HepG2 (cell line): Measurements from ENCODE around the gene USP19. TPM values are rescaled to one million over a fixed set of nuclear protein-coding genes. Genes with fewer than 3 reads are reported as not detected.
A peak's percentile ranks its signal among the peaks of the same experiment; 100 is the strongest.

ENCODE experiments used
- AKAP8 ChIP-seq: sonication (generic); formaldehyde crosslinking; IDR thresholded peaks from 2 replicates; pipeline ENCODE4 v1.5.1; 2020; ENCODE audit warnings: mild to moderate bottlenecking, missing genetic modification reagents
- ARID2 ChIP-seq: sonication (generic); formaldehyde crosslinking; IDR thresholded peaks from 2 replicates; pipeline ENCODE4 v1.8.1; 2022; ENCODE audit warnings: mild to moderate bottlenecking, missing genetic modification reagents, borderline replicate concordance
- CBX1 ChIP-seq: IDR thresholded peaks from one replicate; pipeline ENCODE4 v1.6.1; 2016; ENCODE audit warnings: antibody characterized with exemption, low read depth
- CBX5 ChIP-seq: sonication (generic); formaldehyde crosslinking; IDR thresholded peaks from 2 replicates; pipeline ENCODE4 v1.4.0; 2020; ENCODE audit warnings: missing genetic modification reagents, borderline replicate concordance
- DMAP1 ChIP-seq: IDR thresholded peaks from 2 replicates; pipeline ENCODE4 v1.6.1; 2016
- DNMT3B ChIP-seq: conservative IDR thresholded peaks from 2 replicates; pipeline ENCODE4 v1.6.1; 2016; ENCODE audit warnings: missing biosample characterization, control low read depth
- EEA1 ChIP-seq: sonication (generic); formaldehyde crosslinking; IDR thresholded peaks from 2 replicates; pipeline ENCODE4 v1.5.1; 2020; ENCODE audit warnings: mild to moderate bottlenecking, missing genetic modification reagents, borderline replicate concordance
- GPN1 ChIP-seq: sonication (generic); formaldehyde crosslinking; IDR thresholded peaks from 2 replicates; pipeline ENCODE4 v1.5.1; 2020; ENCODE audit warnings: missing genetic modification reagents, borderline replicate concordance
- GZF1 ChIP-seq: sonication (generic); formaldehyde crosslinking; IDR thresholded peaks from 2 replicates; pipeline ENCODE4 v1.5.1; 2020; ENCODE audit warnings: mild to moderate bottlenecking, missing genetic modification reagents
- HMGXB4 ChIP-seq, 2 experiments: sonication (generic) in 1 of 2; formaldehyde crosslinking in 1 of 2; IDR thresholded peaks; 2 replicates each; pipeline versions ENCODE4 v1.4.0 to v1.6.1; 2018 to 2020; ENCODE audit warnings: missing genetic modification reagents in 2 of 2, borderline replicate concordance in 1 of 2, low read depth in 1 of 2, mild to moderate bottlenecking in 1 of 2, missing biosample characterization in 1 of 2
- KAT2B ChIP-seq: fragments of 150-350 bp; IDR thresholded peaks from 2 replicates; pipeline ENCODE4 v1.6.1; 2014; ENCODE audit warnings: low read depth, low read length, borderline replicate concordance
- KDM3A ChIP-seq: IDR thresholded peaks from 2 replicates; pipeline ENCODE4 v1.6.1; 2018; ENCODE audit warnings: low read depth, missing compliant biosample characterization
- MED8 ChIP-seq: sonication (generic); formaldehyde crosslinking; IDR thresholded peaks from 2 replicates; pipeline ENCODE4 v1.8.1; 2023; ENCODE audit warnings: mild to moderate bottlenecking, missing genetic modification reagents; ENCODE audit not compliant: insufficient replicate concordance
- NR2F6 ChIP-seq, 2 experiments: IDR thresholded peaks; 2 replicates each; pipeline ENCODE4 v1.6.1; 2016; ENCODE audit warnings: antibody characterized with exemption in 1 of 2, mild to moderate bottlenecking in 1 of 2
- PAF1 ChIP-seq: IDR thresholded peaks from 2 replicates; pipeline ENCODE4 v1.6.1; 2016; ENCODE audit warnings: missing genetic modification reagents, missing compliant biosample characterization
- RELA ChIP-seq: sonication (generic); formaldehyde crosslinking; IDR thresholded peaks from 2 replicates; pipeline ENCODE4 v1.4.0; 2020; ENCODE audit warnings: missing genetic modification reagents
- STAT6 ChIP-seq: sonication (generic); formaldehyde crosslinking; IDR thresholded peaks from 2 replicates; pipeline ENCODE4 v1.4.0; 2020; ENCODE audit warnings: missing genetic modification reagents, mild to moderate bottlenecking, borderline replicate concordance
- TIGD3 ChIP-seq: sonication (generic); formaldehyde crosslinking; IDR thresholded peaks from 2 replicates; pipeline ENCODE4 v1.5.1; 2020; ENCODE audit warnings: mild to moderate bottlenecking, missing genetic modification reagents, borderline replicate concordance
- ZBTB3 ChIP-seq: sonication (generic); formaldehyde crosslinking; IDR thresholded peaks from 2 replicates; pipeline ENCODE4 v1.4.0; 2020; ENCODE audit warnings: low read depth, mild to moderate bottlenecking, moderate library complexity, missing genetic modification reagents, borderline replicate concordance
- ZFYVE20 ChIP-seq: sonication (generic); formaldehyde crosslinking; IDR thresholded peaks from 2 replicates; pipeline ENCODE4 v1.8.0; 2023; ENCODE audit warnings: low read depth, mild to moderate bottlenecking, moderate library complexity, missing genetic modification reagents, borderline replicate concordance
- ZNF143 ChIP-seq: sonication (generic); formaldehyde crosslinking; IDR thresholded peaks from 2 replicates; pipeline ENCODE4 v1.4.0; 2020; ENCODE audit warnings: missing genetic modification reagents
- ZNF263 ChIP-seq: sonication (generic); formaldehyde crosslinking; IDR thresholded peaks from 2 replicates; pipeline ENCODE4 v1.4.0; 2020; ENCODE audit warnings: missing genetic modification reagents
- ZNF34 ChIP-seq: sonication (generic); formaldehyde crosslinking; IDR thresholded peaks from 2 replicates; pipeline ENCODE4 v1.4.0; 2020; ENCODE audit warnings: mild to moderate bottlenecking, missing genetic modification reagents, borderline replicate concordance
- ZNF383 ChIP-seq: sonication (generic); formaldehyde crosslinking; IDR thresholded peaks from 2 replicates; pipeline ENCODE4 v1.4.0; 2020; ENCODE audit warnings: missing genetic modification reagents, mild to moderate bottlenecking, borderline replicate concordance
- polyA plus RNA-seq, 8 experiments: library from polyadenylated mRNA; depleted of rRNA in 3 of 8; stranded (reverse) in 7 of 8; unstranded in 1 of 8; fragments of >200 nt; fragmentation: Illumina TruSeq in 4 of 8; extraction: Trizol in 4 of 8; gene quantifications; 2 replicates each; pipeline versions ENCODE4 v1.2.1 to v1.2.3, GENCODE V29; 2011 to 2016; ENCODE audit warnings: low read depth in 4 of 8, missing spikeins in 1 of 8, mixed read lengths in 1 of 8; ENCODE audit not compliant: insufficient read depth in 1 of 8
- total RNA-seq, 5 experiments: library from RNA; depleted of rRNA; stranded (reverse); fragments of >200 nt; fragmentation: Illumina TruSeq; extraction: Trizol; gene quantifications; 2 replicates each; pipeline ENCODE4 v1.2.3, GENCODE V29; 2016; ENCODE audit warnings: low read depth in 1 of 5

The USP19 gene
- total and polyA plus RNA-seq, 2 of the 13 experiments (the other 11 are each of a cell fraction or from before 2014, with no cell fraction given): 28.3 to 31.7 TPM

GRCh38 chr3:49104427-49105291, 16.0 kb downstream of the USP19 start, which contains the start of gene QARS1 (continued):
- TF ChIP-seq HMGXB4 (CRISPR knock-in tag; IDR thresholded peaks at IDR 0.05; ENCODE audit: borderline replicate concordance in 1 of 2, low read depth in 1 of 2) (peak; percentile 40 to 83; a peak in 3 of 4 replicates), GZF1 (no peak), AKAP8 (CRISPR knock-in tag) (peak; percentile 20; the same call in 1 of the 2 replicates), ZFYVE20 (CRISPR knock-in tag) (no peak), NR2F6 (IDR thresholded peaks at IDR 0.05) (peak; percentile 78), NR2F6 (CRISPR knock-in tag; IDR thresholded peaks at IDR 0.05) (peak; percentile 84), ZNF263 (CRISPR knock-in tag) (no peak), ZBTB3 (0 out of 2 replicates have a peak, but pooled peaks have one; percentile 29), EEA1 (CRISPR knock-in tag) (no peak), ZNF34 (0 out of 2 replicates have a peak, but pooled peaks have one; percentile 42), DMAP1 (CRISPR knock-in tag) (peak; percentile 95), PAF1 (no peak), KAT2B (no peak), RELA (CRISPR knock-in tag) (no peak), ZNF143 (CRISPR knock-in tag) (no peak; the same call in 1 of the 2 replicates), GPN1 (CRISPR knock-in tag) (no peak), CBX5 (CRISPR knock-in tag) (no peak), CBX1 (no peak), STAT6 (CRISPR knock-in tag) (no peak), TIGD3 (CRISPR knock-in tag) (0 out of 2 replicates have a peak, but pooled peaks have one; percentile 38), KDM3A (CRISPR knock-in tag) (peak; percentile 50; the same call in 1 of the 2 replicates), MED8 (CRISPR knock-in tag) (peak; percentile 37), ARID2 (CRISPR knock-in tag) (no peak), DNMT3B (CRISPR knock-in tag) (peak; percentile 55; the same call in 1 of the 2 replicates), ZNF383 (CRISPR knock-in tag) (peak; percentile 73; the same call in 1 of the 2 replicates)
